Posterior vena cava (tissue), 2 donors: ENCODE results near the gene EIF1. TPM values are rescaled to one million over a fixed set of nuclear protein-coding genes. Genes with fewer than 3 reads are reported as not detected.
A peak's percentile ranks its signal among the peaks of the same experiment; 100 is the strongest.

Experiments
- DNase-seq: peaks from one replicate; pipeline ENCODE4 v3.0.0-alpha.2; 2020; ENCODE audit warnings: low spot score
- intact Hi-C, 2 donors: fragments of 100-400 bp; cut with DNase I; formaldehyde crosslinking; loops; one replicate each; pipeline versions ENCODE4 v1.14.1 to v1.14.2; 2022 to 2023
- total RNA-seq, 2 donors: library from RNA; stranded (reverse); fragmentation: NEBNext Ultra II Directional; extraction: Animal tissue kit (Norgen Biotek cat#: 25700); gene quantifications; one replicate each; pipeline ENCODE4 v1.2.1, GENCODE V29; 2021
- donor health status: DM: yes; HTN: yes; CAD: no.
- donor health status: DM: yes; HTN: yes; CAD: no.

Gene EIF1
- total RNA-seq, 2 donors from 2014 or later: 694 to 760 TPM

GRCh38 chr17:41718287-41718645 lies 29.6 kb downstream of the EIF1 start:
- intact Hi-C loops: no loop called here
- DNase-seq: no peak

GRCh38 chr17:41722231-41722630 lies 33.5 kb downstream of the EIF1 start:
- intact Hi-C loops: no loop called here
- DNase-seq: no peak

DNA sequence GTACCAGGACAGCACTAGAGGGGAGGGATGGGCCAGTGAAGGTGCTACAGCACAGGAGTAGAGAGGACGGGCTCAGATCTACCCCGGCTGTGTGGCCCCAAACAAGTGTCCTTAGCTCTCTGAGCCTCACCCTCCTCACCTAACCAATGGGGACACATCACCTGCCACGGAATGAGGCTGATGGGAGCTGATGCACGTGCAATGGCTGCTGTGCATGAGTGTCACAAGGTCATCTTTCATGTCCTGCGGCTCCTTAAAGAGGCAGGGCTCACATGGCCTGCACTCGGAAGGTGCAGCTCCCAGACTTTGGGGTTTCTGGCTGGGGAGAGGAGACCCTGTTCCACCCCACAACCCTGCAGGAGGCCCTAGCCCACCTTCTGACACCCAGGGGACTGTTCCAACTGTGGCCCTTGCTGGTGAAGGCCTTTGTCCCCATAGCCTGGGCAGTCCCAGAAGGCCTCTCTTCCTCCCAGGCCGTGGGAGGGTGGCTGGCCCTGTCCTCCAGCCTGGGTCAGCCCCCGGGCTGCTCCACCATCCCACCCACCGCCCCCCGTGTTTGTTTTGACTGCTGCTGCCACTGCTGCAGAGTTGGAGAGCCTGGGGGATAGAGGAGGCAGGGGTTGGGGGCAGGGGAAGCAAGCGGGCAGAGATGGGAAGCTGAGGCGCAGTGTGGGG lies 35.3 kb downstream of the EIF1 start:
- intact Hi-C loops: no loop called here
- no peak for DNase-seq

GRCh38 chr17:41724476-41725050 lies 35.9 kb downstream of the EIF1 start:
- intact Hi-C loops: no loop called here
- no peak for DNase-seq

GRCh38 chr17:41725134-41725533 lies 36.4 kb downstream of the EIF1 start:
- DNase-seq: no peak
- intact Hi-C loops: no loop called here

DNA sequence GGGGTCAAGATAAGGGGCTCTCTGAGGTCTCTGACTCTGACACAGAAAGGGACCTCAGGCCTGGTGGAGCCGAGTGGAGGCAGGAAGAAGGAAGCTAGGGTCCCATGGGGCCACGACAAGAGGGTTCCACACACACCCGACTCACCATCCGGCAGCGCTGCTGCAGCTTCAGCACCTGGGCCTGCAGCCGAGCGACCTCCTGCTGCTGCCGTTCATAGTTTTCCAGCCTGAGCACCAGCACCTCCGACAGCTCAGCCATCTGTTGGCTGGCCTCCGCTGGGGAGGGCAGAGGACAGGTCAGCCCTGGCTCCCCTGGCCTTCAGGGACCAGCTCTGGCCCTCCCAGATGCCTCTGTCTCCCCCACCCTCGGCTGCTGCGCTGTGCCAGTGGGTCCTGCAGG lies 39.4 kb downstream of the EIF1 start:
- no peak for DNase-seq
- intact Hi-C loops: no loop called here

- no peak for DNase-seq
- intact Hi-C loops: no loop called here
Observed at GRCh38 chr17:41730479-41730878, 41.8 kb downstream of the EIF1 start.

- DNase-seq: no peak
- intact Hi-C loops: no loop called here
Observed at GRCh38 chr17:41731836-41732235, 43.2 kb downstream of the EIF1 start.

- intact Hi-C loops: no loop called here
- DNase-seq: no peak
Observed at GRCh38 chr17:41733348-41734138, 44.9 kb downstream of the EIF1 start.

GRCh38 chr17:41734139-41734948 lies 45.7 kb downstream of the EIF1 start, which contains the start of gene HAP1:
TSS of gene HAP1 (minus strand) at chr17:41734643. CDS start at chr17:41734634, 9 bp downstream.
- DNase-seq: peak; percentile 82

GRCh38 chr17:41734949-41735313 lies 46.2 kb downstream of the EIF1 start:
- no peak for DNase-seq
- intact Hi-C loops: no loop called here

More at GRCh38 chr17:41734139-41734948, 45.7 kb downstream of the EIF1 start, which contains the start of gene HAP1:
- intact Hi-C loops: no loop called here

GRCh38 chr17:41735744-41736143 lies 47.1 kb downstream of the EIF1 start:
- intact Hi-C loops: no loop called here

DNA sequence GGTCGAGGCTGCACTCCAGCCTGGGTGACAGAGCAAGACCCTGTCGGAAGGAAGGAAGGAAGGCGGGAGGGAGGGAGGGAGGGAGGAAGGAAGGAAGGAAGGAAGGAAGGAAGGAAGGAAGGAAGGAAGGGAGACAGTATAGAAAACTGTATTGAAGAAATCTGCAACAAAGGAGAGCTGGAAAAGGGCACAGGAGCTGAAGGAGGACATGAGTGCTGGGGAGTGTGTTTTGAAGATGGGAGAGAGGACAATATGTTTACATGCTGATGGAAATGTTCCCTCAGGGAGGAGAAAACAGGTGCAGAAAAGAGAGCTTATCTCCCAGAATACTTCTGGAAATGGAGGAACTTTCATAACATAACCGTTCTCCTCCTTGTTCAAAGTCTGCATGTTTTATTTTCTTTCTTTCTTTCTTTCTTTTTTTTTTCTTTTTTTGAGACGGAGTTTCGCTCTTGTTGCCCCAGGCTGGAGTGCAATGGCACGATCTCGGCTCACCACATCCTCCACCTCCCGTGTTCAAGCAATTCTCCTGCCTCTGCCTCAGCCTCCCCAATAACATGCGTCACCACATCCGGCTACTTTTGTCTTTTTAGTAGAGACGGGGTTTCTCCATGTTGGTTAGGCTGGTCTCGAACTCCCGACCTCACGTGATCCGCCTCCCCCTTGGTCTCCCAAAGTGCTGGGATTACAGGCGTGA lies 48.4 kb downstream of the EIF1 start:
- intact Hi-C loops: no loop called here
- no peak for DNase-seq

More at GRCh38 chr17:41735744-41736143, 47.1 kb downstream of the EIF1 start:
- DNase-seq: no peak

DNA sequence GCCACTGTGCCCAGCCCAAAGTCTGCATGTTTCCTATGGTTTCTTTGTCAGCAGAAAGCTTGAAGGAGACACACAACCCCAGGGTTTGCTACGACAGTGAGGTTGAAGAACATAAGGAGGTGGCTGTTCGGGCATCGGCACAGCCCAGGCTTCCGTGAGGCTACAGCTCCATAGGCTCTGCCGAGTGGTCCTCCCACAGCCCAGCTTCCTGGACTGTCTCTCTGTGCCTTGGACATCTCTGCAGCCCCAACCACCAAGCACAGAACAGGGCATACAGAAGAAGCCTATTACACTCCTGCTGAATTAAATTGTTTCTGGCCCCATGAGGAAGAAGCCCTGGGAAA lies 49.0 kb downstream of the EIF1 start:
- no peak for DNase-seq
- intact Hi-C loops: loop anchor here (2.0 kb wide), 1 partner anchor 63 kb away; no protein-coding TSS in a partner anchor

DNA sequence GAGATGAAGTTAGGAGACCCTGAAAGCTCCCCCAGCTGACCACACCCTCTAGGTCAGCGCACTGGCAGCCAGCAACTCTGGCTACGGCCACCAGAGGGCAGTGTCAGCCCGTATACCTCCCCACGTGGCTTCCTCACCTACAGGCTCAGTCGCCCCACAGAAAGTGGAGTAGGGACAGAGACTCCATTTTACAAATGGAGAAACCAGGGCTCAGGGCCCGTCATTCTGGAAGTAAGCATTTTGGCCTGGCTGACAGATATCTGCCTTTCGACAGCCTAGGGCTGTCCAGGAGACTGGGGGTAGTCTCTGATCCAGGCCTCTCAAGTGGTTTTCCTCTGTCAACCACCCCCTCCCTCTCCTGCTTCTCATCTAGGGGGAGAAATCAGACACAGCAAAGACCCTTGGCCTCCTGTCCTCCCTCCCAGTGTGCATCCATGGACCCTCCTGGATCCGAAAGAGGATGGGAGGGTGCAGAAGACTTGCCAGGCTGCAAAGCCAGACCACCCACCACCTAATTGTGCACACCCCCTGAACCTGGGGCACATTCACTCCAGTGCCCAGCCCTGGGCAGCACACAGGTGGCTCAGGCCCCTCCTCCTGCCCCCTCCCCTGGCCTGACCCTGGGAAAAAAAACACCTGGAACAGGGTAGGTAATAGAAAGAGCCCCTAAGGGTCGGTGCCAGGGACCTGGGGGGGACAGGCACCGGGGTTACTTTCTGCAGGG lies 49.6 kb downstream of the EIF1 start:
- intact Hi-C loops: loop anchor here (2.0 kb wide), 1 partner anchor 63 kb away; no protein-coding TSS in a partner anchor
- peak; percentile 93 for DNase-seq

- intact Hi-C loops: loop anchor here (2.0 kb wide), 1 partner anchor 62 kb away; no protein-coding TSS in a partner anchor
- no peak for DNase-seq
Observed at GRCh38 chr17:41738801-41739112, 50.1 kb downstream of the EIF1 start.

DNA sequence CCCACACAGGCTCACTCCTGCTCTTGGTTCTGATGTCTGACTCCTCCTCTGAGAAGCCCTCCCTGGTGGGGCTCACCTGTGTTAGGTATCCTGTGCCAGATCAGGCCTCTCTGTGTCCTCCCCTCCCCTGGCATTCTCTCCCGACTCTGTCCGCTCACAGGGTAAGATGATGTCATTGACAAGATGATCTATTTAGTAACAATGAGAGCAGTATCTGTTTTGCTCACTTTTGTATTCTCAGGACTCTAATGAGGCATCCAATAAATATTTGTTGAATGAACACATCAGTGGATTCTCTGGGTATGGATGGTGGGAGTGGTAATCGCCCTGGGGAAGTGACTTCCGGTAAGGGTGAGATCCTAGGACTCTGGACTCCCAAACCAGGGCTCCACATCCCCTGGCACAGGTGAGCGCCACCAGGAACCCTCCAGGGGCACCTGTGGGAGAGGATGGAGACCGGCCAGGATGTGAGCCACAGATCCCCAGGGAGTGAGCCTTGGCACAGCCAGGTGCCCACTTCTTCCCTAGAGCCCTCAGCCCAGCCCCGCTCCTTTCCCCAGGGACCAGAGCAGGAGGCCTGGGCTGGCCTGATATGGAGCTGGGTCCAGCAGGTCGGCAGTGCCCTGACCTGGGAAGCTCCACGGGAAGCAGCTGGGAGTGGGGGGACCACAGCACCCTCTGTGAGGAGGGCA lies 51.1 kb downstream of the EIF1 start:
- no peak for DNase-seq
- intact Hi-C loops: loop anchor here (2.0 kb wide), 1 partner anchor 61 kb away; no protein-coding TSS in a partner anchor

GRCh38 chr17:41740506-41740905 lies 51.8 kb downstream of the EIF1 start:
- intact Hi-C loops: no loop called here
- DNase-seq: no peak
